ENCODE results near the gene SLC7A6. TPM values are rescaled to one million over a fixed set of nuclear protein-coding genes. Genes with fewer than 3 reads are reported as not detected.

Gene SLC7A6
- total and polyA plus RNA-seq, 2 of the 13 experiments (the other 11 are each of a cell fraction or from before 2014, with no cell fraction given): 35.8 to 70.8 TPM

GRCh38 chr16:68283346-68283745 lies 19.0 kb downstream of the SLC7A6 start:
- intact Hi-C loops (cut with micrococcal nuclease; ENCODE audit: unreplicated experiment): no loop called here
- ChIA-PET CTCF (ENCODE audit: low intra/inter-chr PET ratio, low total read pairs) (no interaction called here), POLR2A (interaction anchor here (0.9 to 4.3 kb wide), 7 partner anchors 11 to 47 kb away, joined by 3 to 22 read pairs (median 5); partner anchors contain the start of genes ESRP2, PRMT7, SLC7A6 and SLC7A6OS)
- Histone ChIP-seq H3K4me2 (ENCODE audit: low read depth, low read length) (no peak overlapping the region), H3K27ac (ENCODE audit: extremely low read length, insufficient read depth, low read length) (peak overlapping the region; percentile 23), H3K79me2 (ENCODE audit: insufficient read depth, low read length) (peaks cover 46% of the 10 kb centered on the region), H3K9me3 (ENCODE audit: low read length) (no peaks in the 10 kb centered on the region), H3K9ac (ENCODE audit: insufficient read depth, low read depth, low read length) (no peak overlapping the region), H4K20me1 (ENCODE audit: insufficient read depth, low read length) (no peaks in the 10 kb centered on the region), H3K4me3 (replicated peaks in 1 of 3; ENCODE audit: insufficient read depth in 1 of 3, low read depth in 2 of 3, low read length in 3 of 3) (no peak overlapping the region), H3K27me3 (ENCODE audit: control insufficient read depth in 1 of 2, insufficient read depth in 2 of 2, low read length in 2 of 2) (no peaks in the 10 kb centered on the region), H3K36me3 (replicated peaks in 1 of 2; ENCODE audit: control insufficient read depth in 1 of 2, insufficient read depth in 2 of 2, low read length in 2 of 2) (peaks cover 16 to 51% of the 10 kb centered on the region in 2 experiments), H3K4me1 (ENCODE audit: insufficient read depth, low read length) (peaks cover 77% of the 10 kb centered on the region), H2AFZ (ENCODE audit: low read length) (no peak overlapping the region)
- DNase-seq (ENCODE audit: low spot score): no peak
- FAIRE-seq: no peak
- in situ Hi-C loops (cut with HindIII; ENCODE audit: extremely low pct_ligation_motif_present, low pct_unique_long_range_greater_than_20kb): no loop called here
- BruUV-seq (replicated peaks): no TSS peak
- no peak for ATAC-seq
- no peak for TF ChIP-seq E2F1 (CRISPR knock-in tag; IDR thresholded peaks at IDR 0.05)
- no peak for TF ChIP-seq ZNF792 (CRISPR knock-in tag; IDR thresholded peaks at IDR 0.05)
- no peak for TF ChIP-seq PBX2 (CRISPR knock-in tag; IDR thresholded peaks at IDR 0.05)
- TF ChIP-seq RXRB (CRISPR knock-in tag; IDR thresholded peaks at IDR 0.05; ENCODE audit: borderline replicate concordance): no peak
- no peak for TF ChIP-seq REXO4 (CRISPR knock-in tag; IDR thresholded peaks at IDR 0.05; ENCODE audit: borderline replicate concordance)
- TF ChIP-seq, protein P1, sequence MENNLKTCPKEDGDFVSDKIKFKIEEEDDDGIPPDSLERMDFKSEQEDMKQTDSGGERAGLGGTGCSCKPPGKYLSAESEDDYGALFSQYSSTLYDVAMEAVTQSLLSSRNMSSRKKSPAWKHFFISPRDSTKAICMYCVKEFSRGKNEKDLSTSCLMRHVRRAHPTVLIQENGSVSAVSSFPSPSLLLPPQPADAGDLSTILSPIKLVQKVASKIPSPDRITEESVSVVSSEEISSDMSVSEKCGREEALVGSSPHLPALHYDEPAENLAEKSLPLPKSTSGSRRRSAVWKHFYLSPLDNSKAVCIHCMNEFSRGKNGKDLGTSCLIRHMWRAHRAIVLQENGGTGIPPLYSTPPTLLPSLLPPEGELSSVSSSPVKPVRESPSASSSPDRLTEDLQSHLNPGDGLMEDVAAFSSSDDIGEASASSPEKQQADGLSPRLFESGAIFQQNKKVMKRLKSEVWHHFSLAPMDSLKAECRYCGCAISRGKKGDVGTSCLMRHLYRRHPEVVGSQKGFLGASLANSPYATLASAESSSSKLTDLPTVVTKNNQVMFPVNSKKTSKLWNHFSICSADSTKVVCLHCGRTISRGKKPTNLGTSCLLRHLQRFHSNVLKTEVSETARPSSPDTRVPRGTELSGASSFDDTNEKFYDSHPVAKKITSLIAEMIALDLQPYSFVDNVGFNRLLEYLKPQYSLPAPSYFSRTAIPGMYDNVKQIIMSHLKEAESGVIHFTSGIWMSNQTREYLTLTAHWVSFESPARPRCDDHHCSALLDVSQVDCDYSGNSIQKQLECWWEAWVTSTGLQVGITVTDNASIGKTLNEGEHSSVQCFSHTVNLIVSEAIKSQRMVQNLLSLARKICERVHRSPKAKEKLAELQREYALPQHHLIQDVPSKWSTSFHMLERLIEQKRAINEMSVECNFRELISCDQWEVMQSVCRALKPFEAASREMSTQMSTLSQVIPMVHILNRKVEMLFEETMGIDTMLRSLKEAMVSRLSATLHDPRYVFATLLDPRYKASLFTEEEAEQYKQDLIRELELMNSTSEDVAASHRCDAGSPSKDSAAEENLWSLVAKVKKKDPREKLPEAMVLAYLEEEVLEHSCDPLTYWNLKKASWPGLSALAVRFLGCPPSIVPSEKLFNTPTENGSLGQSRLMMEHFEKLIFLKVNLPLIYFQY (CRISPR knock-in tag; IDR thresholded peaks at IDR 0.05; ENCODE audit: borderline replicate concordance): no peak
- TF ChIP-seq SMYD3 (CRISPR knock-in tag; IDR thresholded peaks at IDR 0.05): no peak
- TF ChIP-seq NCOA1 (CRISPR knock-in tag; IDR thresholded peaks at IDR 0.05): no peak
- 76% methylated on average over 5 of the region's 5 CpGs for WGBS (ENCODE audit: low lambda C conversion rate)
